A204.1 (cell line): Measurements from ENCODE around the gene EIF4E1B.
A peak's percentile ranks its signal among the peaks of the same experiment; 100 is the strongest.

Source experiments
- FAIRE-seq: peaks from 2 replicates; lab custom pipeline; 2012; peaks lifted over from hg19 to GRCh38; lab: Jason Lieb, UNC

The EIF4E1B gene

DNA sequence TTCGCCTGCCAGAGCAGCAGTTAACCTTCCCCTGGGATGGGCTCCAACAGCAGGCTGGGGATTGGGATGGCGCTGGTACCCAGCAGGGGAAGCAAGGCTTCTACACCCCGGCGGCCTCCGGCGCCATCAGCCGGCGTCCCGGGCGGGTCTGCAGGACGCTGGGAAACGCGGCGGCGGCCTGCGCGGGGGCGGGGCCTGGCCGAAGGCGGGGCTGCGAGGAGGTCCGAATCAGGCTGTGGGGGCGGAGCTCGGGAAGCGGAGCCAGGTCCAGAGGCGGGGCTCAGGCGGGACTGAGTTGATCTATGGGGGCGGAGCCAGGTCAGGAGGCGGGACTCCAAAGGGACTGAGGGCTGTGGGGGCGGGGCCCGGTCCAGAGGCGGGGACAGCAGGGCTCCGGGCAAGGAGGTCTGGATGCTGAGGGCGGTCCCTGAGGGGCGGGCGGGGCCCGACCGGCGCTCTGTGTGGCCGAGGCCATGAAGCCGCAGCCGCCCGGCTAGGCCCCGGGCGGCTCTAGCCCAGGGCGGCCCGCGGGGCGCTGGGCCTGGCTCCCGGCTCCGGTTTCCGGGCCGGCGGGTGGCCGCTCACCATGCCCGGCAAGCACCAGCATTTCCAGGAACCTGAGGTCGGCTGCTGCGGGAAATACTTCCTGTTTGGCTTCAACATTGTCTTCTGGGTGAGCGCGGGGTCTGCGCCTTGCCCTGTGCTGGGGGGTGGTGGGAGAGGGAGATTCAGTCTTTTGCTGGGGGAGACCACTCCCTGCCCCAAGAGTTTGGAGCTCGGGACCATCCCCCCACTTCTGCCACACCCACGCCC is 16.8 kb downstream of the EIF4E1B start, which contains the start of gene TSPAN17:
TSS of gene TSPAN17 (plus strand) at position 455 of the 813 bp plus-strand sequence. CDS start at position 587, 132 bp downstream.
- peak; percentile 97 for FAIRE-seq

DNA sequence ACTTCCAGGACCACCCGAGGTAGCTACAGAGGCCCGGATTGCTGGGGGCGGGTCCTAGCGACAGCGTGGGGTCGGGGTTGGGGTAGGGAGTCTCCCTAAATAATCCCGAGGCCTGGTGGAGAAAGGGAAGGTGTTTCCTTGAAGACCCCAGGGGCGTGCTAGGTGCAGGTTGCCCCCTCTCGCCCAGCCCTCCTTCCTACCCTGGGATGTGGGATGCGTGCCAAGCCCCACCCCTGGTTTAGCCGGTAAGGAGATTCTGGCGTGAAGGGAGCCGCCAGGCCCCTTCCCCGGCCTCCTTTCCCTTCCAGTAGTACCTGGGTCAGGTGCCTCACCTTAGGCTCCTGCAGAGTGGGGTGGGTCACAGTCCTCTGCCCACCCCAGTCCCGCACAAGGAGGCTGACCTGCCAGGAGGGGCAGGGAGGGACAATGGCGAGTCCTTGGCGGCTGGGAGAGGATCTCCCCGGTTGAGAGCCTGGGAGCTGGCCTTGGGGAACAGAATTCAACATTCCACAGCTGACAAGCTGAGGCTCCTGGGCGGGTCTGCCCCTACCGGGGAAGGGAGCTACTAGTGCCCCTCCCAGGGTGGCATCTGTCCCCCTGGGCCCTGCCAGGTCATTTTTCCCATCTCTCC is 17.5 kb downstream of the EIF4E1B start:
- no peak for FAIRE-seq

- no peak for FAIRE-seq
Observed at GRCh38 chr5:176648474-176649194, 18.2 kb downstream of the EIF4E1B start.

GRCh38 chr5:176650354-176650884 is 19.9 kb downstream of the EIF4E1B start:
- FAIRE-seq, result no peak

GRCh38 chr5:176651472-176651980 is 21.1 kb downstream of the EIF4E1B start:
- no peak for FAIRE-seq

GRCh38 chr5:176652136-176652535 is 21.7 kb downstream of the EIF4E1B start:
- FAIRE-seq, result no peak

DNA sequence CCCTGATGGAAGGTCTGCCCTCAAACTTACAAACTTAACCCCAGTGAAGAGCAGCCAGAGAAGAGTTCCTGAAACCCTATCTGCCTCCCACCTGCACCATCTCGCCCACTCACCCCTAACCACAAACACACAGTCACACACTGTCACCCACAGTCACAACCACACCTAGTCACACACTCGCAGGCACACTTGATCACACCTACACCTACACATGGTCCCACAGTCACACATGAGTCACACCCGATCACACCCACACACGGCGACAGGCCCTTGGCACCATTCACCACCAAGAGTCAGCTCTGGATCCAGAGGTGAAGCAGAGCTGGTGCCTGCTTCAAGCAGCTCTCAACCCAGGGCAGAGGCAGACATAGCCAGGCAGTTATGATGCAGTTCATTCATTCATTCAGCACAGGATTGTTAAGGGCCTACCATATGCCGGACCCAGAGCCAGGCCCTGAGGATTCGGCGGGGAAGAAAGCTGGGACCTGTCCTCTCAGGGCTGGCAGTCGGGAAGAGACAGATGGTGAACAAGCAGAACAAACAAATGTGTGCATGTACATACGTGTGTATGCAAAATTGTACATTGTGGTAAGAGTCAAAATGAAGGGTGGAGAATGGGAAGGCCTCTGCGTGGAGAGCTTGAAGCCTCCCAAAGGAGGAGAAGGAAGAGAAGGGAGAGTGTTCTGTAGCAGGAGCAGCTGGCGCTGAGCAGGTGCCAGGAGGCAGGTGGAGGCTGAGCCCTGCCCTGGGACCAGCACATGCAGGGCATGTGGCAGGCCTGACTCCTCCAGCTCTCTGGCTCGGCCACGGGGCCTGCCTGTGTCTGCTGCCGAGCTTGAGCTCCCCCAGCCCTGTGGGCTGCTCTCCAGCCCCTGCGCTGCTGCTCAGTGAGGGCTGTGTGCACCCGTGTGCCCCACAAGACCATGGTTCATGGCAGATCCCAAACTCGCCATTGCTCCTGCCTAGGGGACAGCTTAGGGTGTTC is 23.2 kb downstream of the EIF4E1B start:
- no peak for FAIRE-seq

DNA sequence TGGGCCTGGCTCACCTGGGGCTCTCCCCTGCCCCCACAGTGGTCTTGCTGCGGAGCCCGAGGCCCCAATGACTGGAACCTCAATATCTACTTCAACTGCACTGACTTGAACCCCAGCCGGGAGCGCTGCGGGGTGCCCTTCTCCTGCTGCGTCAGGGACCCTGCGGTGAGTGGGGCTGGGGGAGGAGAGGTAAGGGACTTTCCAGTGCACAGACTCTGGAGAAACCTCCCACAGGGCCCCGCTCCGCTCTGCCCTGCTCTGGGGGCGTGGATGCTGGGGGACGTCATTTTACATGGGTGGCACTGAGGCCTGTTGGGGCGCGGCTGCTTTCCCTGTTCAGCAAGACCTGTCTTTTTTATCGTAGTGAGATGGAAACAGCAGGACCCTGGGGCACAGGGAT is 24.4 kb downstream of the EIF4E1B start:
- no peak for FAIRE-seq

- no peak for FAIRE-seq
Observed at GRCh38 chr5:176656467-176656990, 26.1 kb downstream of the EIF4E1B start.

- FAIRE-seq, result peak; percentile 52
Observed at GRCh38 chr5:176658007-176658599, 27.6 kb downstream of the EIF4E1B start.

DNA sequence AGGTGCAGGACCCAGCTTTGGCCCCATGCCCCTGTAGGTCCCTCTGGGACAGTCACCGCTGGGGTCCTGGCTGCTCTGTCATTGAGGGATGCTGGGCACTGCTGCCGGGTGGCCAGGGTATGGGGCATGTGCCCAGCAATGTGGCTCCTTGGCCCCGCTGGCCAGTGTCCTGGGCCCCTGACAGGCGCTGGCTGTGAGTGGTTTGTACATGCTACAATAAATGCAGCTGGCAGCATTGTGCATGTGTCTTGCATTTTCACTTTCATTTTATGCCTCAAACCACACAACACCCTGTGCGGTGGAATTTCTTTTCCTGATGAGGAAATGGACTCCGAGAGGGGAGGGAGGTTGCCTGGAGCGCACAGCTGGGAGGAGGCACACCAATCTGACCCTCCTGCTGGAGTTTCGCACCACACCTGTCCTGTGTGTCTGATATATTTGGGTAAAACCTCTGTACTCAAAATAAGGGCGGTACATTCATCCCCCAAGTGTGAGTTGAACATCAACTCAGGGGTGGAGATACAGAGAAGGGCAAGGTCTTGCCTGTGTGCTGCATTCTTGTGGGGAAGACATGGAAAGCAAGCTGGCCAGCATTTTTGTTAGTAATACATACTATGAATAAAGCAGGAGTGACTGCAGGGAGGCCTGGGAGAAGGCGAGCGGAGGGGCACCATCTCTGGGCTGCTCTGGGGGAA is 28.5 kb downstream of the EIF4E1B start:
- FAIRE-seq, result no peak

DNA sequence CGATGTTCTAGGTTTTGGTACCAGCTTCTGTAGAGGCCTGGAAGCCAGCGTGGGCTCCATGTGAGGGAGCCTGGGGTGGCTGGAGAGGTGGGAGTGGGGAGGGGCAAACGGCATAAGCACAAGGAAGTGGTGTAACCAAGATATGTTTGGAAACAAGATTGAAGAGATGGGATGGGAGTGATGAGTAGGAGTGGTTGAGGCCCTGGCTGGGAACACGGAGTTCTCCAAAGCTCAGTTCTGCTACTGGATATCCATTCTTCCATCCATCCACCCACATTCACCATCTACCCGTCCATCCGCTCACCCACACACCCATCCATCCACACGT is 29.0 kb downstream of the EIF4E1B start:
- no peak for FAIRE-seq

DNA sequence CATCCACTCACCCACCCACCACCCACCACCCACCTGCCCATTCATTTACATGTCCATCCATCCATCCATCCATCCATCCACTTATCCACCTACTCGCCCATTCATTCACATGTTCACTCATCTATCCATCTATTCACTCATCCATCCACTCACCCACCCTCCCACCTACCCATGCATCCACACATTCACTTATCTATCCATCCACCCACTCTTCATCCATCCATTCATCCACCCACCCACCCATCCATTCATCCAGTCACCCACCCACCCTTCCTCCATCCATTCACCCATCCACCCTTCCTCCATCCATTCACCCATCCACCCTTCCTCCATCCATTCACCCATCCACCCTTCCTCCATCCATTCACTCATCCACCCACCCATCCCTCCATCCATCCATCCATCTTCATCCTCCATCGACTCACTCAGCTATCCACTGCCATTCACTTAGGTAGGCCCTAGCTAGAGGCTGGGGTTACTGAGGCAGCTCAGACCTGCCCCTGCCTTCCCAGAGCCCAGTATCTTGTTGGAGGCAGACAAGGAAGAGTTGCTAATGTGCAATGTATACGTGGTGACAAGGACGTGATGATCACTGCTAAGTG is 29.5 kb downstream of the EIF4E1B start:
- FAIRE-seq, result no peak

- no peak for FAIRE-seq
Observed at GRCh38 chr5:176660530-176660859, 30.0 kb downstream of the EIF4E1B start.

DNA sequence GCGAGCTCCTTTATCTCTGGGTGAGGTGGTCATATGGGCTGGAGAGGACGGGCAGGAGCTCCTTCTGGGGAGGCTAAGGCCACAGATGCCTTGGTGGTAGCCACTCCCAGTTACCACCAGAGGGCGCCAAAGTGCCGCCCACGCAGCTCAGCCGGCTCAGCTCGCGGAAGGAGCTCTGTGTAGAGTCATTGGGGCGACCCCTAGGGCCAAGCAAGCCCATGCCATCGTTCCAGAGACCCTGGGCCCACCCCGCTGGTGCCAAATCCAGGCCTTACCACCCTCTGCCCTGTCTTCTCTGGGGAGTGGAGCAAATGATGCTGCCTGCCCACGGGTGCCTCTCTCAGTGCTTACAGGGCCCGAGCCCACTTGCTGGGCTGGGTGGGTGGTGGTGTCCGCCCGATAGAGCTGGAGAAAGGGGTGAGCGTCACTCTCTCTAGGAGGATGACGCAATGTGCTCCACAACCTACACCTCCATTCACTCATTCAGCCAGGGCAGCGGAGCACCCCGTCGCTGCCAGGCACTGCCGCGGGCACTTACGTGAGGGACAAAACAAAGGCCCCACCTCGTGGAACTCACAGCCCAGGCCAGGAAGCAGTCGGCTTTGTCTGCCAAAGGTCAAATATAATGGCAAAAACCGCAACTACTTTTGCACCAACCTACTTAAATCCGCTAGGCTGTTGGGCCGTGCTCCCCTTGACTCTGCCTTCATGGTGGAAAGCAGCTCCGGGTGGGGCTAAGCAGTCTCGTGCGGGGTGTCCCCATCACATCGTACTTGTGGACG is 30.6 kb downstream of the EIF4E1B start:
- FAIRE-seq, result no peak

DNA sequence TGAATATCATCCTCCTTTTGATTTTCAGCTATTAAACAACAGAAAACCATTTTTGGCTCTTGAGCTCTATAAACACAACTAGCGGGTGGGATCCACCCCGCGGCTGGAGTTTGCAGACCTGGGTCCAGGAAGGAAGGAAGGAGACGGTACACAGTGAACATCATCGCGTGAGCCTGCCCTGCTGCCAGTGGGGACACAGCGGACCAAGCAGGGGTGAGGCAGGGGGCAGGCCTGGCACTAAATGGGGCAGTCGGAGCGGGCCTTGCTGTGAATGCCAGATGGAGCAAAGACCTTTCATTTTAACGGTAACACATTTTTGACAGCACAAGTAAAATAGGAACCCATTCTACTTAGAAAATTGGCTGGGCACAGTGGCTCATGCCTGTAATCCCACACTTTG is 31.2 kb downstream of the EIF4E1B start:
- FAIRE-seq, result no peak

DNA sequence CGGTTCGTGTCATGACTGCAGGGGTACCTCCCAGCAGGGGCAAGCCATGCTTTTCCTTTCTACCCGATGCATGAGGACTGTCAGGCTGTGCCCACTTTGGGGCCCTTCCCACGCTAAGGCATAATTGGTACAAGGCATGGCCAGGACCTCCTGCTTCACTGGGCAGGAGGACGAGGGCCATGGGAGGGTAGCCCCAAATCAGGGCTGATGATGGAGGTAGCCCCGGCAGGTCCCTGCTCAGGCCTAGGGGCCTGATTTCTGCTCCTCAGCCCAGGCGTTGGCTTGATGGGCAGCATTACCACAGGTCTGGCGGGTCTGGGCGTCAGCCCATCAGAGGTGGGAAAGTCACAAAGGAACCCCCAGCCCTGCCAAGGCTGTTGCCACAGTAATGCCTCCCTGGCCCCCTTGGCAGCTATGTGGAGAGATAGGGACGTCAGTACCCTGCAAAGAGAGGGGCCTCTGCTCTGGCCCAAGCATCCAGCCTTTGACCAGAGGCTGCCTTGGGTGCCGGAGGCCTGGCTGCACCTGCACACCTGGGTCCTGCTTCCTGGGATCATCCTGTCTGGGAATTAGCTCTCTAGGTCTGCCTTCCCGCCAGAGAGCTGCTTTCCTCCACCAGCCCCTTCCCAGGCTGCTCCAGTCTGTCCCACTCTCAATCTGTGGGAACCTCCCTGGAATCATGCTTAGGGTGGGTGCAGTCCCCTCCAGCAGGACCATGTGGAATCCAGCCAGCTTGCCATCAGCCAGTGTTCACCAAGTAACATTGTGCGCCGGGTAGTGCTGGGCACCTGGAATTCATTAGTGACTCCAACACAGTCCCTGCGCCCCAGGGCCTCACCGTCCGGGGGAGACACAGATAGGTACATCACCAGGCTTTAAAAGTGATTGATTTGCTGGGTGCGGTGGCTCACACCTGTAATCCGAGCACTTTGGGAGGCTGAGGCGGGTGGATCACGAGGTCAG is 32.2 kb downstream of the EIF4E1B start:
- no peak for FAIRE-seq

DNA sequence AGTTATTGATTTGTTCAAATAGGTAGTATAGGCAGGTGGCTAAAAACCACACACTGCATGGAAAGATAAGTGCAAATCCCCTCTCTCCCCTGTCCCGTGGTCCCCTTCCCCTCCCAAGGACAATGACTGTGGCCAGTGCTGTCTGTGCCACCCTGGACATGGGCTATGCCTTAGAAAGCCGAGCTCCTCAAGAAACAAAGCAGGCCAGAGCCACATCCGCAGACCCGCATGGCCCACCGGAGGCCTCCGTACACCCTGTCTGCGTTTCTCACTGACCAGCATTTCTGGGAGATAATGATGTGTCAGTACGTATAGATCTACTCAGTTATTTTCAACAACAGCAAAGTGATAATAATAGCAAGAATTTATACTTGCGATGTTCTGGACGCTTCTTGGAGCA is 33.1 kb downstream of the EIF4E1B start:
- FAIRE-seq, result no peak
